CD4-positive, alpha-beta T cell (primary cell): ENCODE results near the gene TM4SF1. TPM values are rescaled to one million over a fixed set of nuclear protein-coding genes. Genes with fewer than 3 reads are reported as not detected.

ENCODE experiments used
- ATAC-seq: fragments of 200-7000 bp; cut with Tn5 transposase; one replicate; pipeline ENCODE4 v1.10.0; 2022; ENCODE audit warnings: mild to moderate bottlenecking; ENCODE audit not compliant: poor library complexity
- CTCF ChIA-PET: fragments of 350-600 bp; sonication (Branson Sonifier 250); formaldehyde crosslinking; loops from one replicate; lab custom pipeline; 2021; ENCODE audit warnings: antibody characterized with exemption, inconsistent platforms; lab: Charles Lee
- POLR2A ChIA-PET: fragments of 350-600 bp; sonication (Branson Sonifier 250); formaldehyde crosslinking; loops from one replicate; lab custom pipeline; 2021; ENCODE audit warnings: antibody characterized with exemption, inconsistent platforms; lab: Charles Lee
- DNase-seq, 14 experiments: peaks; one replicate each; pipeline ENCODE4 v3.0.0-alpha.2; 2013 to 2020; ENCODE audit warnings: mixed read lengths in 2 of 14
- H3K27ac ChIP-seq, 2 donors: one replicate each; pipeline versions ENCODE4 v1.5.1 to v1.7.0; 2013; ENCODE audit warnings: low read length in 2 of 2, low read depth in 1 of 2, mild to moderate bottlenecking in 1 of 2
- H3K27me3 ChIP-seq, 2 experiments: 1 replicate in 1 of 2; 2 replicates in 1 of 2; pipeline versions ENCODE4 v1.6.1 to v1.7.0; 2013; ENCODE audit warnings: low read length in 2 of 2, control low read depth in 1 of 2, mild to moderate bottlenecking in 1 of 2, moderate library complexity in 1 of 2; ENCODE audit not compliant: insufficient read depth in 2 of 2, control insufficient read depth in 1 of 2
- H3K36me3 ChIP-seq: one replicate; pipeline ENCODE4 v1.6.1; 2013; ENCODE audit warnings: low read length, control low read depth; ENCODE audit not compliant: insufficient read depth
- H3K4me1 ChIP-seq: one replicate; pipeline ENCODE4 v1.6.1; 2013; ENCODE audit warnings: low read length, control low read depth; ENCODE audit not compliant: insufficient read depth
- H3K4me3 ChIP-seq: one replicate; pipeline ENCODE4 v1.5.1; 2013; ENCODE audit warnings: mild to moderate bottlenecking, low read length, moderate library complexity
- H3K9me3 ChIP-seq, 2 experiments: 1 replicate in 1 of 2; 2 replicates in 1 of 2; pipeline versions ENCODE4 v1.6.1 to v1.7.0; 2013; ENCODE audit warnings: low read length in 2 of 2, mild to moderate bottlenecking in 2 of 2, control low read depth in 1 of 2, moderate library complexity in 1 of 2; ENCODE audit not compliant: control insufficient read depth in 1 of 2, insufficient read depth in 1 of 2
- H3K27ac Mint-ChIP-seq: one replicate; pipeline ENCODE4 v1.8.0; 2020; ENCODE audit warnings: mixed read lengths
- H3K27me3 Mint-ChIP-seq: one replicate; pipeline ENCODE4 v1.8.0; 2021; ENCODE audit warnings: mixed read lengths
- H3K36me3 Mint-ChIP-seq: one replicate; pipeline ENCODE4 v1.8.0; 2021; ENCODE audit warnings: low read depth, mixed read lengths
- H3K4me1 Mint-ChIP-seq: one replicate; pipeline ENCODE4 v1.8.0; 2021; ENCODE audit warnings: low read depth, mixed read lengths
- H3K4me3 Mint-ChIP-seq: one replicate; pipeline ENCODE4 v1.8.0; 2020; ENCODE audit warnings: mild to moderate bottlenecking, mixed read lengths
- H3K9me3 Mint-ChIP-seq: one replicate; pipeline ENCODE4 v1.8.0; 2020; ENCODE audit warnings: mixed read lengths
- intact Hi-C, 2 experiments: fragments of 100-400 bp; cut with DNase I in 1 of 2; cut with micrococcal nuclease in 1 of 2; formaldehyde crosslinking; loops; one replicate each; pipeline versions ENCODE4 v1.15.1 to v1.9.0; 2023 to 2025; cut with DNase I, micrococcal nuclease
- total RNA-seq, 174 experiments: library from RNA in 2 of 174; stranded (reverse) in 2 of 174; gene quantifications; one replicate each; pipeline ENCODE4 v1.2.3 and lab custom pipeline; 2021 to 2026
- TF ChIP-seq, protein P1 (sequence below): fragments of 200-600 bp; IDR thresholded peaks from one replicate; pipeline ENCODE4 v1.8.0; 2022; ENCODE audit warnings: antibody characterized with exemption, mild to moderate bottlenecking

Gene TM4SF1
- total RNA-seq, 2 experiments from 2014 or later = not detected

DNA sequence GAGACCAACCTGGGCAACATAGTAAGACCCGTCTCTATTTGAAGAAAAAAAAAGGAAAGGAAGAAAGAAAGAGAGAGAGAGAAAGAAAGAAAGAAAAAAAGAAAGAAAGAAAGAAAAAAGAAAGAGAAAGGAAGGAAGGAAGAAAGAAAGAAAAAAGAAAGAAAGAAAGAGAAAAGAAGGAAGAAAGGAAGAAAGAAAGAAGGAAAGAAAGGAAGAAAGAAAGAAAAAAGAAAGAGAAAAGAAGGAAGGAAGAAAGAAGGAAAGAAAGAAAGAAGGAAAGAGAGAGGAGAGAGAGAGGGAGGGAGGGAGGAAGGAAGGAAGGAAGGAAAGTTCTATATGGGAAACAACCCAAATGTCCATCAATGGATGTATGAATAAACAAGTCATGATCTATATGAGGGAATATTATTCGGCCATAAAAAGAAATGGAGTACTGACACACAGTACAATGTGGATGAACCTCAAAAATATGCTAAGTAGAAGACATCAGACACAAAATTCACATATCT lies 28.8 kb upstream of the TM4SF1 start:
- no peaks in the 10 kb centered on the region for H3K36me3 ChIP-seq
- no peaks in the 10 kb centered on the region for H3K4me1 Mint-ChIP-seq
- ATAC-seq (no peak), DNase-seq (no peak)
- peaks cover 10% of the 10 kb centered on the region for H3K27me3 Mint-ChIP-seq
- no peak overlapping the region for H3K27ac Mint-ChIP-seq
- no peaks in the 10 kb centered on the region for H3K36me3 Mint-ChIP-seq
- no peaks in the 10 kb centered on the region for H3K4me1 ChIP-seq
- H3K4me3 ChIP-seq = no peak overlapping the region
- ChIA-PET POLR2A (no interaction called here), CTCF (no interaction called here)
- peaks cover 0 to 4% of the 10 kb centered on the region in 2 experiments for H3K27me3 ChIP-seq
- no peaks in the 10 kb centered on the region for H3K9me3 ChIP-seq
- intact Hi-C loops = no loop called here
- TF ChIP-seq, protein P1, sequence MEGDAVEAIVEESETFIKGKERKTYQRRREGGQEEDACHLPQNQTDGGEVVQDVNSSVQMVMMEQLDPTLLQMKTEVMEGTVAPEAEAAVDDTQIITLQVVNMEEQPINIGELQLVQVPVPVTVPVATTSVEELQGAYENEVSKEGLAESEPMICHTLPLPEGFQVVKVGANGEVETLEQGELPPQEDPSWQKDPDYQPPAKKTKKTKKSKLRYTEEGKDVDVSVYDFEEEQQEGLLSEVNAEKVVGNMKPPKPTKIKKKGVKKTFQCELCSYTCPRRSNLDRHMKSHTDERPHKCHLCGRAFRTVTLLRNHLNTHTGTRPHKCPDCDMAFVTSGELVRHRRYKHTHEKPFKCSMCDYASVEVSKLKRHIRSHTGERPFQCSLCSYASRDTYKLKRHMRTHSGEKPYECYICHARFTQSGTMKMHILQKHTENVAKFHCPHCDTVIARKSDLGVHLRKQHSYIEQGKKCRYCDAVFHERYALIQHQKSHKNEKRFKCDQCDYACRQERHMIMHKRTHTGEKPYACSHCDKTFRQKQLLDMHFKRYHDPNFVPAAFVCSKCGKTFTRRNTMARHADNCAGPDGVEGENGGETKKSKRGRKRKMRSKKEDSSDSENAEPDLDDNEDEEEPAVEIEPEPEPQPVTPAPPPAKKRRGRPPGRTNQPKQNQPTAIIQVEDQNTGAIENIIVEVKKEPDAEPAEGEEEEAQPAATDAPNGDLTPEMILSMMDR = no peak
- H3K27ac ChIP-seq = no peak overlapping the region
- H3K9me3 Mint-ChIP-seq = no peaks in the 10 kb centered on the region
- no peak overlapping the region for H3K4me3 Mint-ChIP-seq

DNA sequence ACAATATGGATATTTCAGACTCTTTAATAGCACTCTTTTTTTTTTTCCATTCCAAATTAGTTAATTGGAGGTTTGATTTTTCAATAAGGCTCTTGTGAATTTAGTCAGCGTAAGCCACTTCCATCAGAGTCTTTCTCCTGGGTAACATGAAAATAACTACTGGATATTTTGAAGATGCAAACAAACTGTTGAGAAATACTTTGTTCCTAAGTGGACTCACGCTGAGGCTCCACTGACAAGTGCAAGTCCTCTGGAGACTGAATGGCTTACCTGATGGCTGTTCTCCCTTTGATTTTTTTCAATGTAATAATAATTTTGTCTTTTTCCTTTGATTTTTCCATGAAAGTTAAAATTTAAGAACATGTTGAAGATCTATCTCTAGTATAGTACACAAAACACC lies 26.0 kb upstream of the TM4SF1 start:
- no peak overlapping the region for H3K4me3 Mint-ChIP-seq
- POLR2A ChIA-PET = no interaction called here
- H3K36me3 Mint-ChIP-seq = no peaks in the 10 kb centered on the region
- H3K27me3 Mint-ChIP-seq = peaks cover 10% of the 10 kb centered on the region
- TF ChIP-seq, protein P1 = no peak
- no peak overlapping the region for H3K27ac Mint-ChIP-seq
- no peak for ATAC-seq
- H3K9me3 Mint-ChIP-seq = no peaks in the 10 kb centered on the region
- Histone ChIP-seq H3K9me3 (no peaks in the 10 kb centered on the region), H3K4me3 (no peak overlapping the region), H3K4me1 (no peaks in the 10 kb centered on the region), H3K27me3 (peaks cover 0 to 4% of the 10 kb centered on the region in 2 experiments), H3K27ac (no peak overlapping the region), H3K36me3 (no peaks in the 10 kb centered on the region)
- no peaks in the 10 kb centered on the region for H3K4me1 Mint-ChIP-seq
- CTCF ChIA-PET = no interaction called here
- intact Hi-C loops = no loop called here
- DNase-seq = no peak

DNA sequence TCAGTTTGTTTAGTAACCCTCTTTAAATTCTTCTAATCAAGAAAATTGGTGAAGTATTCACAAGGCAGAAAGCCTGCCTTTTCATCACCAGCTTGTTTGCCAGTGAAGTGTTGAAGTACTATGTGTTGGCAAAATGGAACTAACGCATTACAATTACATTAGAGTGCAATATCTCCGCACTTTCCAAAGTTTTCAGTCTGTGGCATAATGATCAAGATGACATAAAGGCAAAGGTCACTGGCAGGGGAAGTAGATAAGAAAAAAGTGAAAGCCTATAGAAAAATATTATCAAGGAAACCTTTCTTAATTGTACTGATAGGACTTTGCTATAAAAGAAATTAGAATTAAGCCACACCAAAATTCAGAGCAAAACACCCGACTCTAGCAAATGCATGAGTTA lies 25.0 kb upstream of the TM4SF1 start:
- Mint-ChIP-seq H3K36me3 (no peaks in the 10 kb centered on the region), H3K9me3 (no peaks in the 10 kb centered on the region), H3K27ac (no peak overlapping the region), H3K27me3 (peaks cover 10% of the 10 kb centered on the region), H3K4me3 (no peak overlapping the region), H3K4me1 (no peaks in the 10 kb centered on the region)
- CTCF ChIA-PET = no interaction called here
- DNase-seq (no peak), ATAC-seq (no peak)
- Histone ChIP-seq H3K9me3 (no peaks in the 10 kb centered on the region), H3K4me1 (no peaks in the 10 kb centered on the region), H3K36me3 (no peaks in the 10 kb centered on the region), H3K27ac (no peak overlapping the region), H3K27me3 (peaks cover 0 to 4% of the 10 kb centered on the region in 2 experiments), H3K4me3 (no peak overlapping the region)
- intact Hi-C loops = no loop called here
- TF ChIP-seq, protein P1 = no peak
- POLR2A ChIA-PET = no interaction called here
